HG03108 (cell line): Measurements from ENCODE around the gene PARD6G.

Experiments
- ATAC-seq: cut with Tn5 transposase; IDR thresholded peaks from one replicate; pipeline ENCODE4 v1.9.1; 2021; ENCODE audit warnings: moderate library complexity; ENCODE audit not compliant: unreplicated experiment

PARD6G gene

DNA sequence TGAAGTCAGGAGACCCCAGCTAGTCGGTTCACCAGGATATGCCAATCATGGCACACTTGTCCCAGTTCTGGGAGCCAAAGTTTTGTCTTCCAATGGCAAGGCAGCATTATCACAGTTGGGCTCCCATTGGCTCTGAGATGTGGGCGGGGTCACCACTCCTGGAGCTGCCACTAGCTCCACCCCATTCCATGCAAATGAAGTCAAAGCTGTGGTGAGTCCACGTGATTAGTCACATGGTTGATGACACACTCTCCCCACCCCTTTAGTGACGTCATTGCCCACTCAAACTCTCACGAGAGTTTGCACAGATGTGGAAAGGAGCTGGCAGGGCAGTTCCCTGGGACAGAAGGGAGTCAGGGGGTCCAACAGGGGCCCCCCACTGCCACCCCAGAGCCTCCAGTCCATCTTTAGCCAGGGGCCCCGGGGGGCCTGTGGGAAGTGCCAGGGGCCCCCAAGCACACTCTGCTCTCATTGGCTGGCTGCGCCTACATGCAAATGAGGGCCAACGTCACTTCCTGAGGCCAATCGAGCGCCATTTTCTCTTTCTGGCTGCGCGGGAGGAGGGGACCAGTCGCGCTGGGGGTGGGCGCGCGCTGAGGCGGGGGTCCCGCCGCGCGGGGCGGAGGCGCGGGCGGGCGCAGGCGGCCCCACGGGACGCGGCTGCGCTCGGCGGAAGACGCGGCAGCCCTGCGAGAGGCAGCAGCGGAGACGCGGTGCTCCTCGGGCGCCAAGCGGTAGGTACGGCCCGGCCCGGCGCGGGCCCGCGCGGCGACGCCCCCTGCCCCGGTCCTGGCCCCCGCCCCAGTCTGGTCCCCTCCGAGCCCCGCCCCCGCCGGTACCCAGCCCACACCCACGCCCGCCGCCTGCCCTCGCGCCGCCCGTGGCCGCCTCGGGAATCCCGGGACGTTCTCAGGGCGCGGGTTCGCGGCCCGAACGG lies 138.3 kb downstream of the PARD6G start, which contains the start of gene ADNP2:
TSS of gene ADNP2 (plus strand) at position 524 of the 937 bp plus-strand sequence. CDS start 8,281 bp downstream, outside the sequence.
- peak; percentile 41 for ATAC-seq

GRCh38 chr18:80108121-80108536 lies 139.2 kb downstream of the PARD6G start:
- ATAC-seq = no peak

GRCh38 chr18:80107426-80107825 lies 139.9 kb downstream of the PARD6G start:
- ATAC-seq = no peak
